Measurements from ENCODE around the gene SIPA1L3.

DNA sequence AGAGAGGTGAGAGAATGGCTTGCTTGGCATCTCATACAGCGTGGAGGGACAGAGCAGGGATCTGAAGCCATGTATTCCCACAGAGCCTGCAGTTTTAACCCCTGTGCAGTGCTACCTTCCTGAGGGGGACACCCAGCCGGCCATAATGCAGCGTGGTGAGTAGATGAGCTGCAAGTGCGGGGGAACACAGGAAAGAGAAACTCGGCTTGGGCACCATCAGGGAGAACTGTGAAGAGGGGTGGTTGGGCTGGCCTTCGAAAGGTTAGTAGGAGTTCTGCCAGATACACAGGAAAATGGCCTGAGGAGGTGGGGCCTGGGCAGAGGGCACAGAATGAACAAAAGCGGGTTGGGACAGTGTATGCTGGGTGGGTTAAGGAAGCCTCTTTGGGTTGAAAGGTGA is 88.3 kb downstream of the SIPA1L3 start:
- TF ChIP-seq, protein P1, sequence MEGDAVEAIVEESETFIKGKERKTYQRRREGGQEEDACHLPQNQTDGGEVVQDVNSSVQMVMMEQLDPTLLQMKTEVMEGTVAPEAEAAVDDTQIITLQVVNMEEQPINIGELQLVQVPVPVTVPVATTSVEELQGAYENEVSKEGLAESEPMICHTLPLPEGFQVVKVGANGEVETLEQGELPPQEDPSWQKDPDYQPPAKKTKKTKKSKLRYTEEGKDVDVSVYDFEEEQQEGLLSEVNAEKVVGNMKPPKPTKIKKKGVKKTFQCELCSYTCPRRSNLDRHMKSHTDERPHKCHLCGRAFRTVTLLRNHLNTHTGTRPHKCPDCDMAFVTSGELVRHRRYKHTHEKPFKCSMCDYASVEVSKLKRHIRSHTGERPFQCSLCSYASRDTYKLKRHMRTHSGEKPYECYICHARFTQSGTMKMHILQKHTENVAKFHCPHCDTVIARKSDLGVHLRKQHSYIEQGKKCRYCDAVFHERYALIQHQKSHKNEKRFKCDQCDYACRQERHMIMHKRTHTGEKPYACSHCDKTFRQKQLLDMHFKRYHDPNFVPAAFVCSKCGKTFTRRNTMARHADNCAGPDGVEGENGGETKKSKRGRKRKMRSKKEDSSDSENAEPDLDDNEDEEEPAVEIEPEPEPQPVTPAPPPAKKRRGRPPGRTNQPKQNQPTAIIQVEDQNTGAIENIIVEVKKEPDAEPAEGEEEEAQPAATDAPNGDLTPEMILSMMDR (IDR thresholded peaks at IDR 0.05), result no peak
- TF ChIP-seq POLR2AphosphoS5 (IDR thresholded peaks at IDR 0.05), result no peak
